GM18909 (cell line): ENCODE data around the gene SLC25A19.
"Not testable (repeated sequence)": the region's sequence is repeated elsewhere in the genome, so short reads cannot be mapped to it uniquely, and the experiment has no call there.

Experiments used
- ATAC-seq: cut with Tn5 transposase; IDR thresholded peaks from one replicate; pipeline ENCODE4 v1.9.1; 2021; ENCODE audit warnings: mild to moderate bottlenecking; ENCODE audit not compliant: unreplicated experiment, poor library complexity

The SLC25A19 gene

DNA sequence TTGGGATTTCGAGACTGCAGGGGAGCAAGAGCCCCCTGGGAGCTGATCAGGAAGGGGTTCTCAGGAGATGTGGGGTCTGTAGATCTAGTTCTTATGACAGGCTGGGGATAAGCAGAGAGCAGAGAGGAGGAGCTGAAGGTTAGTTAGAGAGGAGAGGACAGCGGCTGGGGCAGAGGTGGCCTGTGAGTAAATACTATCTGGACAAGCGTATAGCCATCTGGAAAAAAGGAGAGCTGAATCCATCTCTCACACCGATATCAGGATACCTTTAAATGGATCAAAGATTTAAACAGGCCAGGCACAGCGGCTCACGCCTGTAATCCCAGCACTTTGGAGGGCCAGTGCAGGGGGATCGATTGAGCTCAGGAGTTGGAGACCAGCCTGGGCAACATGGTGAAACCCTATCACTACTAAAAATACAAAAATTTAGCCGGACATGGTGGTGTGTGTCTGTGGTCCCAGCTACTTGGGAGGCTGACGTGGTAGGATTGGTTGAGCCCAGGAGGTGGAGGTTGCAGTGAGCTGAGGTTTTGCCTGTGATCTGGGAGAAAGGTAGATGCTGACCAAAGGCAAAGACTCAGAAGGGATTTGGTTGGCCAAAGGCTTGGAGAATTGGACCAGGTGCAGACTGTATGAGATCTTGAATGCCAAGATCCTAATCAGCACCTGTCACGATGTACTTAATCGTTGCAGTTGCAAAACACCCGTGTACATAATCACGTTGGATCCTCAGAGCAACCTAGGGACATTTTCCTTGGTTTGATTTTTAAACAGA lies 18.9 kb upstream of the SLC25A19 start:
- no peak for ATAC-seq

DNA sequence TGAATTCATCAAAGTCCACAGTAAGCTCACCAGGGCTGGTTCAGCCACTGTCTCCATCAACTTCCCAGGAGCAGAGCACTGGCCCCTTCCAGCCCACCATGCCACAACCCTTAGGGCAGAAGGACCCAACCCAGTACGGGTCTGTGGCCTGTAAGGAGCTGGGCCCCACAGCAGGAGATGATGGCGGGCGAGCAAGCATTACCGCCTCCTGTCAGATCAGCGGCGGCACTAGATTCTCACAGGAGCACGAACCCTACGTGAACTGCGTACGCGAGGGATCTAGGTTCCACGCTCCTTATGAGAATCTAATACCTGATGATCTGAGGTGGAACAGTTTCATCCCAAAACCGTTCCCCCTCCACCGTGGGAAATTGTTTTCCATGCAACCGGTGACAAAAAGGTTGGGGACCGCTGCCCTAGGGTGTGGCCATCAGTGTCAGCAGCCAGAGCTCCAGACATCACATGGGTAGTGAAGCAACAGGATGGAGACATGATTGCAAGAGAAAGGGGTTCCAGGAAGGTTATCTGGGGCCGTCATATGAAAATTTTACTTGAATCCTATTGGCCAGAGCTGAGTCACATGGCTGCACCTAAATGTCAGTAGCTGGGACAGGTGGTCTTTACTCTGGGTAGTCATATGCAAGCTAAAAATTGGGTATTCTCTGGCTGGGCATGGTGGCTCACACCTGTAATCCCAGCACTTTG lies 12.4 kb upstream of the SLC25A19 start:
- no peak for ATAC-seq

DNA sequence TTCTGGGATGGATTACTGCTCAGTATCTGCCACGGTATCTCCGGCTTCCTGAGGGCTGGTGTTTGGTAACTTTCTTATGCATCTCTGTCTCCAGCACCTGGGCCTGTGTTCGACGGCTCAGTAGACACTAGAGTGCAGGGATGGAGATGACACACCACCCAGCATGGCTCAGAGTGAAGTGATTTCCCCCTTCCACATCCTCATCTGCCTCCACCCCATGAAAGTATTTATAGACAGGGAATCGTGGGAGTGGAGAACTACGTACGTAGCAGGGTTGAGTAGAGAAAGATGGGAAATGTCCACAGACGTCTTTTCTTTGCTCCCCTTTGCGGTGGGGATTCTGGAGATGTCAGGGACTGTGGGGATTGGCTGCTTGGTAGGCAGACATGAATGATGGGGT lies 11.8 kb upstream of the SLC25A19 start:
- no peak for ATAC-seq

- no peak for ATAC-seq
Observed at GRCh38 chr17:75300280-75300679, 11.0 kb upstream of the SLC25A19 start.

DNA sequence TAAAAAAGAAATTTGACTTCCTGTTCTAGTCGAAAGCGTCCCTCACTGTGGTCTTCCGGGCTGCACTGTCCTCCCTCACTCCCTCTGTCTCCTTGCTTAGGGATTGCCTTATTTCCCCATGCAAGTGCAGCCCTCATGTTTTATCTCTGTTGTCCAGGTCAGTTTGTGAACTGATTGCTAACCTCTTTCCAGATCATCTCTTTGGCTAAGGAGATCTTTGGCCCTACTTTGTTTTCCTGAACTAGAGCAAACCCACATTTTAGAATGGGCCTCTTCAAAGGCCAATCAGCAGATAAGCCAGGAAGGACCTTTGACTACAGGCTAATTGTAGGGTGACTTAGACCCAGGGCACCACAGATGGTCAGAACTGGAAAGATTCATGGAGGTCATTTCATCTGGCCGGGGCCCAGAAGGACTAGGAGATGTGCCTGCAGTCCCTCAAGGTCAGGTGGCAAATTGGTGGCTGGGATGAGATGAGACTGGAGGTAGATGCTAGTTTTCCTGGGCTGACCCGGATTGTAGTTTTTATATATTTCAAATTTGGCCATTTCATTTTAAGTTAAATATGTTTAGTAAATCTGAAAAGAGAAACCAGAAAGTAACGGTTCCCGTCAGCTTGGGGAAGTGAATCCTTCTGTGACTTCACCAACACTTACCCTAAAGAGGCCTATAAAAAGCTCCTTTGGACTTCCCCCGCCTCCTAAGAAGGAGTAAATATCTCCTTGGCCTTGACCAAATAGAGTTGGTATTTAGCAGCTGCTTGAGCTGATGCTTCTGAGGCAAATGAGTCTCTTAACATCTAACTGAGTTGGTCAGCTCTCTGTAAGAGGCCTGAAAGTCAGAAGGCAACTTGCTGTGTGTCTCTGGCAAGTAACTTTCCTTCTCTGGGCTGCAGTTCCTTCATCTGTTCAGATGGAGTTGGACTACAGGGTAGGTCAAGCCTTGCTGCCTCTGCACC lies 6.2 kb upstream of the SLC25A19 start:
- peak; percentile 77 for ATAC-seq

GRCh38 chr17:75292810-75293448 lies 3.7 kb upstream of the SLC25A19 start:
- ATAC-seq: not testable (repeated sequence)

DNA sequence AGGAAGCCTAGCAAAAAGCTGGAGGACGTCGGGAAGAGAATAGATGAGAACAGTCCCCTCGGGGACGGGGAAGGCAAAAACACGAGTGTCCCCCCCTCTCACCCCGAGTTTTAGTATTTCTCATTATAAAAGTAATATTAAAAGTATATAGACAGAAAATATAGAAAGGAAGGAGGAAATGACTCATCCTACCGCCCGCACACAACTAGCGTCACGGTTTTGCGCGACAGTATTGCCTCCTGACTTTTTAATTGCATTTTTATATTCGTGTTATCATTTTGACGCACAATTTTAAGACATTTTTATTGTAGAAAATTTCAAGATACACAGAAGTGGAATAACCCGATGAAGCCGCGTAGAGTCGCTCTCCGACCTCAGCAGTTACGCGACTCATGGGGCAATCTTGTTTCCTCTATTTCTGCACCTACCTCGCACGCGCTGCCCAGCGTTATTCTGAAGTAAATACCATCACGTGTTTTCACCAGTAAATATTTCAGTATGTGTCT lies 652 bp upstream of the SLC25A19 start:
- ATAC-seq: peak; percentile 27

- ATAC-seq: peak; percentile 28
Observed at GRCh38 chr17:75288770-75289114, 491 bp downstream of the SLC25A19 start.

DNA sequence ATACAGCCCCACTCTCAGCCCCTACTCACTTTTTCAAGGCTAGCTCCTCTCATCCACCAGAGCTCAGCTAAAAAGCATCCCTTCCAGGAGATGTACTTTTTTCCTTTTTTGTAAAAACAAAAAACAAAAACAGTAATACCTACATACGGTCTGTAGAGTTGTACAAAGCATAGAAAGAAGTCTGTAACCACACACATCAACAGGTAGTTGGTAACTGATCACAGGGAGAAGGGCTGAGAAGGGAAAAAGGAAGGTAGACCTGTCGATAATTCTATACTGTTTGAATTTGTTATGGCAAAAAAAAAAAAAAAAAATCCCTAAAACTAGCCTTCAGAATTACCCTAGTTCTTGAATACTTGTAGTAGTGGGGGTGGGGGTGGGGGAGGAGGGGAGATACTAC lies 874 bp downstream of the SLC25A19 start:
- ATAC-seq: no peak

GRCh38 chr17:75287221-75287620 lies 2.0 kb downstream of the SLC25A19 start:
- no peak for ATAC-seq

DNA sequence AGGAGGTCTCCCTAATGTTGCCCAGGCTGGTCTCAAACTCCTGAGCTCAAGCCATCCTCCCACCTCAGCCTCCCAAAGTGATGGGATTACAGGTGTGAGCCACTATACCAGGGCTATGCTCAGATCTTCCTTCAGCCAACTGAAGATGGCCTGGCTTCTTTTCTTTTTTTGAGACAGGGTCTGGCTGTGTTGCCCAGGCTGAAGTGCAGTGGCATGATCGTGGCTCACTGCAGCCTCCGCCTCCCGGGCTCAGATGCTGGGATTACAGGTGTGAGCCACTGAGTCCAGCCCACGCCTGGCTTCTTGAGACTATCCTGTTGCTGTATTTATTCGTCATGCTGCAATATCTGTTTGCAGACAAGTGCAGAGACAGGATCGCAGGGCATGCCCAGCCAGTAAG lies 4.1 kb downstream of the SLC25A19 start:
- no peak for ATAC-seq

- not testable (repeated sequence) for ATAC-seq
Observed at GRCh38 chr17:75280189-75280588, 9.0 kb downstream of the SLC25A19 start.

- ATAC-seq: no peak
Observed at GRCh38 chr17:75277664-75278071, 11.6 kb downstream of the SLC25A19 start.

GRCh38 chr17:75273977-75274708 lies 15.1 kb downstream of the SLC25A19 start:
- ATAC-seq: no peak

- ATAC-seq: no peak
Observed at GRCh38 chr17:75272848-75273184, 16.4 kb downstream of the SLC25A19 start.

DNA sequence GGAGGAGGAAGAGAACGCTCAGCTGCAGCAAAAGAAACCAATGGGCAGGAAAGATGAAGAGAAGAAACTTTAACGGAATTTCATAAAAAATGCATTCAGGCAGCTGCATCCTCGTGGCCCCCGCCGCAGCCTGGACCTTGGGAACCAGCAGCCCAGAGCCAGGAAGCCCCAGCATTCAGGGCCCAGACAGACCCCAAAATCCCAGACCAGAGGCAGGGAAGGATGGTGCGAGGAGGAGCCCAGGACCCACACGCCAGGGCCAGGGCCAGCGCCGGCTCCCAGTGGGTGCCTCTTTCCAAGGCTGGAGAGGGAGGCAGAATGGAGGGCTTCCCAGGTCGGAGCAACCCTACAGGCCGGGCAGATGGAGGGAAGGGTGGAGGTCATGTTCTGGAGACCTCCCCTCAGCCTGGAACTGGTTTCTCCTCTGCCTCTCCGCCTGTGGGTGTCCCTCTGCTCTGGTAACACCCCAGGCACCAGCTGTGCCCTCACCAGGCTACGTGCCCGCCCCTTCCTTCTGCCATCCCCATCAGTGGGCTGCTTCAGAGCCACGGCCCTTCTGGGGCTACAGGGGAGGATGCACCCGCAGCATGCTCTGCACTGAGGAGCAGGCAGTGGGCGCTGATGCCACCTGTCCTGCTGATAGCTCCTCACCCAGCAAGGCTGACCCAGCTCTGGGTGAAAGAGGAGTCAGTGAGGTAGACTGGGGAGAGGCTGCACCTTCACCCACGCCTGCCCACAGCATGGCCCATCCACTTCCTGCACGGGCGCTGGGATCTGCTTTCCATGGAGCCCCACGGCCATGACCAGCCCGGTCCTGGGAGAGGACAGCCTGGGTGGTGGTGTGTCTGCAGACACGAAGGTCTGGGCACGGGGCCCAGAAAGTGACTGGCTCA lies 17.0 kb downstream of the SLC25A19 start:
- no peak for ATAC-seq

DNA sequence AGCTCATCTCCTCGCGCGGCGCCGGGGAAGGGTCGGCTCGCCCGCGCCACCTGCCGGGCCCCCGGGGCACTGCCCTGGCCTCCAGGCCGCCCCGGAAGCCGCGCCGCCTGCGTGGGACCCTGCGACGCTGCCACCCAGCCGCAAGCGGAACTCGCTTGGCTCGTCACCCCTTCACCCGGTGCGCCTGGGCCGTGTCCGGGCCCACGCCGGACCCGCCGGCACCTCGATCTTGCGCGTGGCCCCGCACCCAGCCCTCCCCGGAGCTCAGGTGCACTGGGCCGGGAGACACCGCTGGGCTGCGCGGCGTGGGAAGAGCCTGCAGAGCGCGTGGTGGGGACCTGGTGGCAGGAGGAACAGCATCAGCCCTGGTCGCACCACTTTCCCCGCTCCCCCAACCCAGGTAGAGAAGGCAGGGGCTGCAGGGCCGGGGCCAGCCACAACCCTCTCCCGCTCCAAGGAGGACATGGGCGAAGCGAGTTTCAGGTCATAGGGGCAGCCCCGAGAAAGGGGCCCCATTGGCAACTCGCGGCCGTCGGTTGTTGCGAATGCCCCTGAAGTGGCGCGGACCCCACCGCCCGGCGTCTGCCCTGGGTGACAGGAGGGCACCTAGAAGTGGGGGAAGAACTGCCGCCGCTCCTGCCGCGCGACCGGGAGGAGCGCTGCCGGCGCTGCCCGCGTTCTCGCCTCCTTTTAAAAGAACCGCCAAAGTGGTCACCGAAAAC lies 17.8 kb downstream of the SLC25A19 start:
- peak; percentile 76 for ATAC-seq

DNA sequence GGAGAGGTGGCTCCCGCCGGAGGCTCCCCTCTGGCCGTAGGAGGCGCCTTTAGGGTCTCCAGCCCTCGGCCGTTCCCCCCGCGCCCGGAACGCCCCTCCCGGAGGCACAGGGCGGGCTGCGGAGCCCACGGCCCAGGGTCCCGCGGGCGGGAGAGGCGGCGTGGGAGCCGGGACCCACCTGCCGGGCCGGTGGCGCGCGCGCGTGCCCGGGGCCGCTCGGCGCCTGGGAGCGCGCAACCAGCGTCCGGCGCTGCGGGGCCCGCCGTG lies 18.3 kb downstream of the SLC25A19 start, which contains the start of gene MIF4GD:
MIF4GD (minus strand) TSS at position 266 of the 267 bp plus-strand sequence. CDS start 1,036 bp downstream, outside the sequence.
- peak; percentile 25 for ATAC-seq
